GM12878 (cell line): ENCODE data around the gene PF4V1. TPM values are rescaled to one million over a fixed set of nuclear protein-coding genes. Genes with fewer than 3 reads are reported as not detected.

Experiments used
- ATAC-seq: fragments of 200-7000 bp; cut with Tn5 transposase; 3 replicates; pipeline ENCODE4 v1.9.1; 2020; ENCODE audit warnings: mild to moderate bottlenecking, moderate library complexity
- BruUV-seq: library from RNA; stranded (reverse); fragments of 400-500 nt; replicated peaks from 2 replicates; lab custom pipeline; 2021; lab: Mats Ljungman, UMichigan
- CTCF ChIA-PET: fragments of 300-600 bp; sonication (Branson Sonifier 250); formaldehyde crosslinking; extraction: SDS; loops from one replicate; lab custom pipeline; 2021; ENCODE audit warnings: inconsistent platforms; lab: Yijun Ruan, JAX
- POLR2A ChIA-PET: fragments of 350-600 bp; formaldehyde crosslinking; extraction: SDS; loops from one replicate; lab custom pipeline; 2021; ENCODE audit warnings: inconsistent platforms; lab: Charles Lee
- RAD21 ChIA-PET: fragments of 300-600 bp; sonication (Branson Sonifier 250); formaldehyde crosslinking; loops from one replicate; lab custom pipeline; 2023; ENCODE audit warnings: antibody characterized with exemption; ENCODE audit not compliant: unreplicated experiment; lab: Charles Lee
- SMC1A ChIA-PET: fragments of 300-600 bp; sonication (Branson Sonifier 250); formaldehyde crosslinking; loops from one replicate; lab custom pipeline; 2023; ENCODE audit not compliant: unreplicated experiment, uncharacterized antibody; lab: Charles Lee
- DNase-seq: peaks from one replicate; pipeline ENCODE4 v3.0.0-alpha.2; 2011; ENCODE audit warnings: low read depth, low spot score
- FAIRE-seq: peaks from 3 replicates; lab custom pipeline; 2011; peaks lifted over from hg19 to GRCh38; lab: Jason Lieb, UNC
- H2AFZ ChIP-seq: 2 replicates; pipeline ENCODE4 v1.6.0; 2011; ENCODE audit warnings: low read depth, low read length, control low read depth; ENCODE audit not compliant: control insufficient read depth
- H3K27ac ChIP-seq: 2 replicates; pipeline ENCODE4 v1.5.1; 2011; ENCODE audit warnings: control low read depth; ENCODE audit not compliant: control insufficient read depth, insufficient read depth
- H3K27me3 ChIP-seq, 2 experiments: replicated peaks in 1 of 2; 2 replicates each; pipeline versions ENCODE4 v1.6.0 to v1.6.1; 2011; ENCODE audit warnings: low read length in 1 of 2; ENCODE audit not compliant: control insufficient read depth in 2 of 2, insufficient read depth in 2 of 2
- H3K36me3 ChIP-seq, 2 experiments: 2 replicates each; pipeline ENCODE4 v1.5.1; 2011; ENCODE audit warnings: low read length in 1 of 2; ENCODE audit not compliant: control insufficient read depth in 2 of 2, insufficient read depth in 2 of 2
- H3K4me1 ChIP-seq: 2 replicates; pipeline ENCODE4 v1.6.1; 2011; ENCODE audit warnings: mild to moderate bottlenecking, low read length, moderate library complexity, mixed read lengths; ENCODE audit not compliant: control insufficient read depth, insufficient read depth
- H3K4me2 ChIP-seq: 2 replicates; pipeline ENCODE4 v1.6.0; 2011; ENCODE audit warnings: control low read depth; ENCODE audit not compliant: control insufficient read depth, insufficient read depth
- H3K4me3 ChIP-seq: fragments of 200-600 bp; sonication (generic); 2 replicates; pipeline ENCODE4 v1.5.1; 2016
- H3K79me2 ChIP-seq: 2 replicates; pipeline ENCODE4 v1.6.0; 2011; ENCODE audit warnings: low read length; ENCODE audit not compliant: control insufficient read depth, insufficient read depth
- H3K9ac ChIP-seq: 2 replicates; pipeline ENCODE4 v1.8.0; 2011; ENCODE audit warnings: low read length, control low read depth, mixed read lengths; ENCODE audit not compliant: control insufficient read depth, insufficient read depth
- H3K9me3 ChIP-seq: replicated peaks from 3 replicates; pipeline ENCODE4 v1.5.1; 2011; ENCODE audit warnings: mild to moderate bottlenecking, low read length; ENCODE audit not compliant: control insufficient read depth, insufficient read depth
- H4K20me1 ChIP-seq: 2 replicates; pipeline ENCODE4 v1.6.0; 2011; ENCODE audit not compliant: control insufficient read depth, insufficient read depth
- HDAC6 ChIP-seq: fragments of 200-600 bp; sonication (generic); IDR thresholded peaks from one replicate; pipeline ENCODE4 v1.8.0; 2017; ENCODE audit warnings: antibody characterized with exemption; ENCODE audit not compliant: unreplicated experiment
- KLF5 ChIP-seq: fragments of 450-650 bp; IDR thresholded peaks from 2 replicates; pipeline ENCODE4 v1.6.1; 2014; ENCODE audit warnings: mild to moderate bottlenecking; ENCODE audit not compliant: partially characterized antibody
- PKNOX1 ChIP-seq: fragments of 450-650 bp; IDR thresholded peaks from 2 replicates; pipeline ENCODE4 v1.6.1; 2016; ENCODE audit warnings: mild to moderate bottlenecking
- SUPT20H ChIP-seq: IDR thresholded peaks from 2 replicates; pipeline ENCODE4 v1.6.1; 2011; ENCODE audit warnings: low read depth, mild to moderate bottlenecking, low read length, moderate library complexity, borderline replicate concordance; ENCODE audit not compliant: control insufficient read depth
- TCF7 ChIP-seq: IDR thresholded peaks from 2 replicates; pipeline ENCODE4 v1.6.1; 2014; ENCODE audit warnings: antibody characterized with exemption, borderline replicate concordance
- ZBED1 ChIP-seq: IDR thresholded peaks from 2 replicates; pipeline ENCODE4 v1.6.1; 2016; ENCODE audit warnings: borderline replicate concordance
- WGBS: methylation state at CpG from one replicate; pipeline ENCODE4 v1.1.6; 2016; ENCODE audit warnings: low lambda C conversion rate; ENCODE audit not compliant: insufficient replicate concordance, insufficient coverage; ENCODE audit errors: missing lambda C conversion rate; 5-methylcytosine and 5-hydroxymethylcytosine counted together
- in situ Hi-C: fragments of 300-500 bp; cut with MboI; formaldehyde crosslinking; loops from 9 replicates; pipeline ENCODE4 v1.14.3; 2018; ENCODE audit warnings: mixed read lengths
- intact Hi-C: fragments of 100-400 bp; cut with micrococcal nuclease; formaldehyde crosslinking; loops from one replicate; pipeline ENCODE4 v1.14.2; 2022; ENCODE audit not compliant: unreplicated experiment
- polyA plus RNA-seq, 11 experiments: library from polyadenylated mRNA; depleted of rRNA in 4 of 11; unstranded in 6 of 11; stranded (reverse) in 5 of 11; fragments of >200 nt; fragmentation: Nextera tagmentation in 4 of 11; fragmentation: Illumina TruSeq in 1 of 11; extraction: Ambion mirVana in 4 of 11; extraction: Trizol in 1 of 11; gene quantifications; 1 replicate in 1 of 11; 2 replicates in 10 of 11; pipeline versions ENCODE4 v1.2.1 to v1.2.3, GENCODE V29; 2011 to 2016; ENCODE audit warnings: inconsistent platforms in 2 of 11, missing spikeins in 2 of 11, low read depth in 1 of 11
- total RNA-seq, 4 experiments: library from RNA; depleted of rRNA in 3 of 4; stranded (reverse); fragments of >200 nt in 3 of 4; fragmentation: Illumina TruSeq in 1 of 4; extraction: Trizol in 1 of 4; gene quantifications; 2 replicates each; pipeline versions ENCODE4 v1.2.1 to v1.2.3, GENCODE V29; 2013 to 2021

Gene PF4V1
- total and polyA plus RNA-seq, 10 of the 15 experiments (the other 5 are each of a cell fraction or from before 2014, with no cell fraction given) = not detected

- H2AFZ ChIP-seq = no peak overlapping the region
- no peak overlapping the region for H3K4me3 ChIP-seq
- in situ Hi-C loops (no loop called here), intact Hi-C loops (no loop called here)
- TF ChIP-seq KLF5 (no peak), TCF7 (no peak), HDAC6 (no peak), SUPT20H (no peak), PKNOX1 (no peak), ZBED1 (no peak)
- no peak for DNase-seq
- WGBS = 0% methylated on average over 2 of the region's 2 CpGs
- no peak for FAIRE-seq
- no peaks in the 10 kb centered on the region for H3K36me3 ChIP-seq
- SMC1A ChIA-PET = no interaction called here
- POLR2A ChIA-PET = no interaction called here
- no peaks in the 10 kb centered on the region for H3K4me1 ChIP-seq
- RAD21 ChIA-PET = no interaction called here
- H3K9ac ChIP-seq = no peak overlapping the region
- no peaks in the 10 kb centered on the region for H4K20me1 ChIP-seq
- no TSS peak for BruUV-seq
- H3K27me3 ChIP-seq = no peaks in the 10 kb centered on the region; a peak in 1 of 4 replicates
- CTCF ChIA-PET = interaction anchor here (0.8 kb wide), 1 partner anchor 70 kb away, joined by 3 read pairs; no protein-coding TSS in a partner anchor
- H3K79me2 ChIP-seq = no peaks in the 10 kb centered on the region
- ATAC-seq = no peak
- H3K27ac ChIP-seq = no peak overlapping the region
- no peak overlapping the region for H3K4me2 ChIP-seq
- no peaks in the 10 kb centered on the region for H3K9me3 ChIP-seq
Measured at GRCh38 chr4:73894001-73894400, 40.9 kb downstream of the PF4V1 start.
